Measurements from ENCODE around the gene HECTD2.

DNA sequence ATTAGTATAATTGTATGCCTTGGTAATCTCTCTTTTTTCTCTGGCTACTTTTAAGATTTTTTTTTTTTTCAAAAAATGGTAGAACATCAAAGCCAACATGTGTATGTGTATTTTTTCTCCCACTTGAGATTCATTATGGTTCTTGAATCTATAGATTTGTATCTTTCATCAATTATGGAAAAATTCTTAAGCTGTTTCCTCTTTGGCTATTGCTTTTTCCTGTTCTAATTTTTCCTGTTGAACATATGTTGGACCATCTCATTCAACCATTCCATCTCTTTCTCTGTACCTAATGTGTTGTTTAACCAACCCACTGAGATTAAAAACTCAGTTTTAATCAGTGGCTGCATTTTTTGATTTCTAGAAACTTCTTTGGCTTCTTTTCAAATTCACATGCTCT, 107.2 kb downstream of the HECTD2 start:
- TF ChIP-seq, protein P1, sequence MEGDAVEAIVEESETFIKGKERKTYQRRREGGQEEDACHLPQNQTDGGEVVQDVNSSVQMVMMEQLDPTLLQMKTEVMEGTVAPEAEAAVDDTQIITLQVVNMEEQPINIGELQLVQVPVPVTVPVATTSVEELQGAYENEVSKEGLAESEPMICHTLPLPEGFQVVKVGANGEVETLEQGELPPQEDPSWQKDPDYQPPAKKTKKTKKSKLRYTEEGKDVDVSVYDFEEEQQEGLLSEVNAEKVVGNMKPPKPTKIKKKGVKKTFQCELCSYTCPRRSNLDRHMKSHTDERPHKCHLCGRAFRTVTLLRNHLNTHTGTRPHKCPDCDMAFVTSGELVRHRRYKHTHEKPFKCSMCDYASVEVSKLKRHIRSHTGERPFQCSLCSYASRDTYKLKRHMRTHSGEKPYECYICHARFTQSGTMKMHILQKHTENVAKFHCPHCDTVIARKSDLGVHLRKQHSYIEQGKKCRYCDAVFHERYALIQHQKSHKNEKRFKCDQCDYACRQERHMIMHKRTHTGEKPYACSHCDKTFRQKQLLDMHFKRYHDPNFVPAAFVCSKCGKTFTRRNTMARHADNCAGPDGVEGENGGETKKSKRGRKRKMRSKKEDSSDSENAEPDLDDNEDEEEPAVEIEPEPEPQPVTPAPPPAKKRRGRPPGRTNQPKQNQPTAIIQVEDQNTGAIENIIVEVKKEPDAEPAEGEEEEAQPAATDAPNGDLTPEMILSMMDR (IDR thresholded peaks at IDR 0.05): no peak
- no peak for TF ChIP-seq POLR2A (IDR thresholded peaks at IDR 0.05)

Data from lower leg skin (tissue), 3 donors.